HCT116 (cell line): ENCODE results near the gene ZC3HAV1. TPM values are rescaled to one million over a fixed set of nuclear protein-coding genes. Genes with fewer than 3 reads are reported as not detected.

ENCODE experiments used
- ATAC-seq: fragments of 200-7000 bp; cut with Tn5 transposase; 2 replicates; pipeline ENCODE4 v1.9.1; 2020; ENCODE audit warnings: mild to moderate bottlenecking, moderate library complexity
- BruUV-seq: library from RNA; stranded (reverse); fragments of 400-500 nt; replicated peaks from 2 replicates; lab custom pipeline; 2021; lab: Mats Ljungman, UMichigan
- CTCF ChIA-PET: fragments of 300-600 bp; sonication (Branson Sonifier 250); formaldehyde crosslinking; loops from one replicate; lab custom pipeline; 2021; ENCODE audit warnings: antibody characterized with exemption; lab: Charles Lee
- POLR2A ChIA-PET: fragments of 300-600, 350-600 bp; sonication (Branson Sonifier 250); formaldehyde crosslinking; loops from one replicate; lab custom pipeline; 2021; ENCODE audit warnings: antibody characterized with exemption; lab: Charles Lee
- RAD21 ChIA-PET, 2 experiments: fragments of 300-600 bp; sonication (Branson Sonifier 250); formaldehyde crosslinking; loops; one replicate each; lab custom pipeline; 2023; ENCODE audit warnings: low total read pairs in 2 of 2; ENCODE audit not compliant: uncharacterized antibody in 2 of 2, unreplicated experiment in 2 of 2, low non-redundant PET in 1 of 2; lab: Charles Lee
- DNase-seq: peaks from one replicate; pipeline ENCODE4 v3.0.0-alpha.2; 2010; ENCODE audit warnings: low read depth, low spot score
- H2AFZ ChIP-seq: fragments of 200-600 bp; shearing (Covaris generic), sonication (generic); 2 replicates; pipeline ENCODE4 v1.6.1; 2017; ENCODE audit warnings: low read depth, mixed run types, mixed read lengths, antibody characterized with exemption, low read length; ENCODE audit not compliant: poor library complexity, severe bottlenecking
- H3K27ac ChIP-seq: 2 replicates; pipeline ENCODE4 v1.5.1; 2012; ENCODE audit warnings: low read depth, low read length
- H3K27me3 ChIP-seq: fragments of 200-600 bp; sonication (generic); 2 replicates; pipeline ENCODE4 v1.6.1; 2016; ENCODE audit warnings: mixed run types, low read length, mixed read lengths; ENCODE audit not compliant: insufficient read depth
- H3K36me3 ChIP-seq, 2 experiments: fragments of 200-500 bp in 1 of 2; fragments of 200-600 bp in 1 of 2; sonication (Bioruptor generic) in 1 of 2; sonication (generic) in 1 of 2; 2 replicates each; pipeline versions ENCODE4 v1.5.1 to v1.6.1; 2014 to 2016; ENCODE audit warnings: low read length in 2 of 2, inconsistent platforms in 1 of 2, mixed read lengths in 1 of 2, mixed run types in 1 of 2; ENCODE audit not compliant: insufficient read depth in 2 of 2, control insufficient read depth in 1 of 2
- H3K4me1 ChIP-seq, 2 experiments: fragments of 200-600 bp in 1 of 2; sonication (generic) in 1 of 2; 2 replicates each; pipeline versions ENCODE4 v1.5.1 to v1.6.1; 2012 to 2017; ENCODE audit warnings: low read length in 2 of 2, inconsistent platforms in 1 of 2, mild to moderate bottlenecking in 1 of 2, mixed read lengths in 1 of 2, mixed run types in 1 of 2, moderate library complexity in 1 of 2; ENCODE audit not compliant: insufficient read depth in 2 of 2, control insufficient read depth in 1 of 2
- H3K4me2 ChIP-seq: fragments of 200-600 bp; sonication (generic); 2 replicates; pipeline ENCODE4 v1.6.1; 2017; ENCODE audit warnings: mixed run types, low read length, mixed read lengths
- H3K4me3 ChIP-seq, 2 experiments: fragments of 200-600 bp in 1 of 2; sonication (generic) in 1 of 2; replicated peaks in 1 of 2; 2 replicates each; pipeline ENCODE4 v1.5.1; 2011 to 2016; ENCODE audit warnings: low read length in 2 of 2, control low read depth in 1 of 2, low read depth in 1 of 2, mild to moderate bottlenecking in 1 of 2, mixed read lengths in 1 of 2, mixed run types in 1 of 2
- H3K79me2 ChIP-seq: fragments of 200-600 bp; sonication (generic); 2 replicates; pipeline ENCODE4 v1.6.1; 2017; ENCODE audit warnings: mild to moderate bottlenecking, mixed run types, low read length, moderate library complexity, mixed read lengths; ENCODE audit not compliant: insufficient read depth
- H3K9ac ChIP-seq: fragments of 200-600 bp; sonication (generic); 2 replicates; pipeline ENCODE4 v1.6.1; 2016; ENCODE audit warnings: low read length, mixed read lengths
- H3K9me2 ChIP-seq: fragments of 200-600 bp; sonication (generic), shearing (Covaris generic); 2 replicates; pipeline ENCODE4 v1.6.1; 2017; ENCODE audit warnings: mixed run types, mild to moderate bottlenecking, moderate library complexity; ENCODE audit not compliant: insufficient read depth
- H3K9me3 ChIP-seq, 2 experiments: fragments of 200-500 bp in 1 of 2; fragments of 200-600 bp in 1 of 2; sonication (Bioruptor generic) in 1 of 2; sonication (generic) in 1 of 2; 2 replicates each; pipeline ENCODE4 v1.6.1; 2014 to 2017; ENCODE audit warnings: low read length in 2 of 2, mixed read lengths in 2 of 2, inconsistent platforms in 1 of 2, low read depth in 1 of 2, mild to moderate bottlenecking in 1 of 2, mixed run types in 1 of 2, moderate library complexity in 1 of 2; ENCODE audit not compliant: control insufficient read depth in 1 of 2, insufficient read depth in 1 of 2
- H4K20me1 ChIP-seq: fragments of 200-600 bp; sonication (generic), shearing (Covaris generic); 2 replicates; pipeline ENCODE4 v1.6.1; 2017; ENCODE audit warnings: mixed run types, mild to moderate bottlenecking, moderate library complexity; ENCODE audit not compliant: insufficient read depth
- EGR1 ChIP-seq: IDR thresholded peaks from 2 replicates; pipeline ENCODE4 v1.6.1; 2012; ENCODE audit warnings: low read depth
- ELF1 ChIP-seq: IDR thresholded peaks from 2 replicates; pipeline ENCODE4 v1.6.1; 2012; ENCODE audit warnings: low read depth, borderline replicate concordance
- EZH2 ChIP-seq: fragments of 200-600 bp; sonication (generic); IDR thresholded peaks from 2 replicates; pipeline ENCODE4 v1.6.1; 2017; ENCODE audit warnings: antibody characterized with exemption, mixed run types
- EZH2phosphoT487 ChIP-seq: fragments of 200-600 bp; IDR thresholded peaks from 2 replicates; pipeline ENCODE4 v1.6.1; 2018; ENCODE audit warnings: antibody characterized with exemption, borderline replicate concordance
- FOSL1 ChIP-seq: IDR thresholded peaks from 2 replicates; pipeline ENCODE4 v1.6.1; 2012; ENCODE audit warnings: low read depth
- POLR2AphosphoS5 ChIP-seq: IDR thresholded peaks from 2 replicates; pipeline ENCODE4 v1.6.1; 2011; ENCODE audit warnings: mild to moderate bottlenecking, low read depth, low read length, moderate library complexity
- SIN3A ChIP-seq: IDR thresholded peaks from 2 replicates; pipeline ENCODE4 v1.6.1; 2012; ENCODE audit warnings: low read depth
- SP1 ChIP-seq: IDR thresholded peaks from 2 replicates; pipeline ENCODE4 v1.6.1; 2012; ENCODE audit warnings: low read depth
- TCF7L2 ChIP-seq: IDR thresholded peaks from 2 replicates; pipeline ENCODE4 v1.7.0; 2011; ENCODE audit warnings: borderline replicate concordance, inconsistent platforms; ENCODE audit not compliant: insufficient read depth, insufficient read length; ENCODE audit errors: extremely low read depth
- YY1 ChIP-seq: IDR thresholded peaks from 2 replicates; pipeline ENCODE4 v1.6.1; 2011; ENCODE audit warnings: low read length, low read depth, moderate library complexity, mild to moderate bottlenecking; ENCODE audit not compliant: insufficient replicate concordance; ENCODE audit errors: extremely low read depth
- ZFX ChIP-seq: fragments of 450-650 bp; IDR thresholded peaks from 2 replicates; pipeline ENCODE4 v1.6.1; 2017
- ZNF274 ChIP-seq: fragments of 200-500 bp; sonication (Bioruptor generic); IDR thresholded peaks from 2 replicates; pipeline ENCODE4 v1.6.1; 2014; ENCODE audit warnings: mild to moderate bottlenecking, low read depth, low read length, inconsistent platforms
- intact Hi-C: fragments of 100-400 bp; cut with micrococcal nuclease; formaldehyde crosslinking; loops from 2 replicates; pipeline ENCODE4 v1.10.0; 2022
- total RNA-seq: library from RNA; stranded (reverse); gene quantifications from one replicate; pipeline ENCODE4 v1.2.1, GENCODE V29; 2021; ENCODE audit not compliant: unreplicated experiment
- TF ChIP-seq, protein P1 (sequence below): IDR thresholded peaks from 2 replicates; pipeline ENCODE4 v1.6.1; 2012
- TF ChIP-seq, protein P2 (sequence below), 3 experiments: fragments of 200-600 bp in 1 of 3; sonication (generic) in 1 of 3; IDR thresholded peaks in 2 of 3; conservative IDR thresholded peaks in 1 of 3; 2 replicates each; pipeline ENCODE4 v1.5.1; 2012 to 2017; ENCODE audit warnings: low read depth in 2 of 3, low read length in 2 of 3, antibody characterized with exemption in 1 of 3, borderline replicate concordance in 1 of 3, control low read depth in 1 of 3, mild to moderate bottlenecking in 1 of 3, mixed read lengths in 1 of 3, mixed run types in 1 of 3, moderate library complexity in 1 of 3; ENCODE audit not compliant: insufficient read depth in 1 of 3

ZC3HAV1 gene
- total RNA-seq, 1 experiment from 2014 or later, result 23.7 TPM

DNA sequence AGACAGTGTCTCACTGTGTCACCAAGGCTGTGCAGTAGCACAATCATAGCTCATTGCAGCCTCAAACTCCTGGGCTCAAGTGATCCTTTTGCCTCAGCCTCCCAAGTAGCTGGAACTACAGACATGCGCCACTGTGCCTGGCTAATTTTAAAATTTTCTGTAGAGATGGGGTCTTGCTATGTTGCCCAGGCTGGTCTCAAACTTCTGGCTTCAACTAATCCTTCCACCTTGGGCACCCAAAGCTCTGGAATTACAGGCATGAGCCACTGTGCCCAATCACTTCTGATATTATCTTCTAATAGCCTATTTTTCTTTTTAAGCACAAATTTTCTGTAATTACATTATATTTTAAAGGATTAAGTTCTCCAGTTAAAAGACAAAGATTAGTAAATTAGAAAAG is 42.6 kb upstream of the ZC3HAV1 start:
- no peak overlapping the region for H3K4me3 ChIP-seq
- H3K27ac ChIP-seq, result no peak overlapping the region
- H3K9me2 ChIP-seq, result no peaks in the 10 kb centered on the region
- H4K20me1 ChIP-seq, result no peaks in the 10 kb centered on the region
- ChIA-PET RAD21 (no interaction called here), POLR2A (no interaction called here), CTCF (no interaction called here)
- no peaks in the 10 kb centered on the region for H3K9me3 ChIP-seq
- DNase-seq (no peak), ATAC-seq (no peak)
- no peak overlapping the region for H3K9ac ChIP-seq
- no peak overlapping the region for H2AFZ ChIP-seq
- no peak overlapping the region for H3K4me2 ChIP-seq
- no peak for TF ChIP-seq ZFX
- no peak for TF ChIP-seq EZH2
- no peak for TF ChIP-seq YY1
- TF ChIP-seq, protein P1, sequence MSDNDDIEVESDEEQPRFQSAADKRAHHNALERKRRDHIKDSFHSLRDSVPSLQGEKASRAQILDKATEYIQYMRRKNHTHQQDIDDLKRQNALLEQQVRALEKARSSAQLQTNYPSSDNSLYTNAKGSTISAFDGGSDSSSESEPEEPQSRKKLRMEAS, result no peak
- TF ChIP-seq TCF7L2, result no peak
- TF ChIP-seq EGR1, result no peak
- TF ChIP-seq FOSL1, result no peak
- TF ChIP-seq SIN3A, result no peak
- no peak for TF ChIP-seq POLR2AphosphoS5
- TF ChIP-seq ZNF274, result no peak
- intact Hi-C loops, result no loop called here
- H3K36me3 ChIP-seq, result no peaks in the 10 kb centered on the region
- no peaks in the 10 kb centered on the region for H3K27me3 ChIP-seq
- no TSS peak for BruUV-seq
- H3K79me2 ChIP-seq, result no peaks in the 10 kb centered on the region
- peaks cover 0 to 6% of the 10 kb centered on the region in 2 experiments; a peak in 1 of 4 replicates for H3K4me1 ChIP-seq

DNA sequence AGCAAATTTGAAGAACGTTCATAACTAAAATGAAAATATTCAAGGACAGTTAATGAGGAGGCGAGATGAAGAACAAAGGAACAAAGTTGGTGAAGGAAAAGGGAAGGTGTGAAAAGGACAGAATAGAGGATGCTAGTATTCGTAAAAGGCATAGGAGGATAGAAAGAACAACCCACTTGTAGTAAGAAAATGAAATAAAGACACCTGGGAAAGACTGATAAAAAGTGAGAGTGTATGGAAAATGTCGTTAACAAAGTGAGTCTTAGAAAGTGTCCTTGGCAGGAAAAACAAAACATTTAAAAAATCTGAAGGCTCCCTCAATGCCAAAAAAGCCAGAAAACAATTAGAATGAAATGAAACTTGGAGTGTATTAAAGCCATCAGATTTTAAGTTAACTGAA is 29.6 kb upstream of the ZC3HAV1 start:
- BruUV-seq, result no TSS peak

More for the DNA sequence above, 29.6 kb upstream of the ZC3HAV1 start:
- no peak for DNase-seq
- H3K27ac ChIP-seq, result no peak overlapping the region
- CTCF ChIA-PET, result no interaction called here
- H3K9me2 ChIP-seq, result no peaks in the 10 kb centered on the region
- no peaks in the 10 kb centered on the region for H3K9me3 ChIP-seq
- no peak overlapping the region for H2AFZ ChIP-seq
- H4K20me1 ChIP-seq, result no peaks in the 10 kb centered on the region
- H3K4me2 ChIP-seq, result no peak overlapping the region
- no peaks in the 10 kb centered on the region for H3K79me2 ChIP-seq
- TF ChIP-seq SP1 (no peak), EZH2phosphoT487 (no peak), TCF7L2 (no peak), ELF1 (no peak)
- TF ChIP-seq, protein P2, sequence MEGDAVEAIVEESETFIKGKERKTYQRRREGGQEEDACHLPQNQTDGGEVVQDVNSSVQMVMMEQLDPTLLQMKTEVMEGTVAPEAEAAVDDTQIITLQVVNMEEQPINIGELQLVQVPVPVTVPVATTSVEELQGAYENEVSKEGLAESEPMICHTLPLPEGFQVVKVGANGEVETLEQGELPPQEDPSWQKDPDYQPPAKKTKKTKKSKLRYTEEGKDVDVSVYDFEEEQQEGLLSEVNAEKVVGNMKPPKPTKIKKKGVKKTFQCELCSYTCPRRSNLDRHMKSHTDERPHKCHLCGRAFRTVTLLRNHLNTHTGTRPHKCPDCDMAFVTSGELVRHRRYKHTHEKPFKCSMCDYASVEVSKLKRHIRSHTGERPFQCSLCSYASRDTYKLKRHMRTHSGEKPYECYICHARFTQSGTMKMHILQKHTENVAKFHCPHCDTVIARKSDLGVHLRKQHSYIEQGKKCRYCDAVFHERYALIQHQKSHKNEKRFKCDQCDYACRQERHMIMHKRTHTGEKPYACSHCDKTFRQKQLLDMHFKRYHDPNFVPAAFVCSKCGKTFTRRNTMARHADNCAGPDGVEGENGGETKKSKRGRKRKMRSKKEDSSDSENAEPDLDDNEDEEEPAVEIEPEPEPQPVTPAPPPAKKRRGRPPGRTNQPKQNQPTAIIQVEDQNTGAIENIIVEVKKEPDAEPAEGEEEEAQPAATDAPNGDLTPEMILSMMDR (IDR thresholded peaks at IDR 0.05 in 2 of 3, conservative IDR thresholded peaks at IDR 0.05 in 1 of 3; ENCODE audit: borderline replicate concordance in 1 of 3, insufficient read depth in 1 of 3, low read depth in 2 of 3, low read length in 2 of 3), result no peak
- no peaks in the 10 kb centered on the region; a peak in 1 of 4 replicates for H3K36me3 ChIP-seq
- intact Hi-C loops, result no loop called here
- no peak overlapping the region for H3K9ac ChIP-seq
- peaks cover 0 to 5% of the 10 kb centered on the region in 2 experiments; a peak in 2 of 4 replicates for H3K4me1 ChIP-seq
- ATAC-seq, result no peak
- no peaks in the 10 kb centered on the region for H3K27me3 ChIP-seq
- POLR2A ChIA-PET, result no interaction called here
- H3K4me3 ChIP-seq, result no peak overlapping the region
- RAD21 ChIA-PET, result no interaction called here
